Bronchus fibroblast of lung (primary cell): ENCODE data around the gene LAMA4. TPM values are rescaled to one million over a fixed set of nuclear protein-coding genes. Genes with fewer than 3 reads are reported as not detected.

Experiments used
- total RNA-seq: library from RNA; depleted of rRNA; stranded (reverse); fragments of >200 nt; gene quantifications from 2 replicates; pipeline ENCODE4 v1.2.3, GENCODE V29; 2015

Gene LAMA4, protein sequence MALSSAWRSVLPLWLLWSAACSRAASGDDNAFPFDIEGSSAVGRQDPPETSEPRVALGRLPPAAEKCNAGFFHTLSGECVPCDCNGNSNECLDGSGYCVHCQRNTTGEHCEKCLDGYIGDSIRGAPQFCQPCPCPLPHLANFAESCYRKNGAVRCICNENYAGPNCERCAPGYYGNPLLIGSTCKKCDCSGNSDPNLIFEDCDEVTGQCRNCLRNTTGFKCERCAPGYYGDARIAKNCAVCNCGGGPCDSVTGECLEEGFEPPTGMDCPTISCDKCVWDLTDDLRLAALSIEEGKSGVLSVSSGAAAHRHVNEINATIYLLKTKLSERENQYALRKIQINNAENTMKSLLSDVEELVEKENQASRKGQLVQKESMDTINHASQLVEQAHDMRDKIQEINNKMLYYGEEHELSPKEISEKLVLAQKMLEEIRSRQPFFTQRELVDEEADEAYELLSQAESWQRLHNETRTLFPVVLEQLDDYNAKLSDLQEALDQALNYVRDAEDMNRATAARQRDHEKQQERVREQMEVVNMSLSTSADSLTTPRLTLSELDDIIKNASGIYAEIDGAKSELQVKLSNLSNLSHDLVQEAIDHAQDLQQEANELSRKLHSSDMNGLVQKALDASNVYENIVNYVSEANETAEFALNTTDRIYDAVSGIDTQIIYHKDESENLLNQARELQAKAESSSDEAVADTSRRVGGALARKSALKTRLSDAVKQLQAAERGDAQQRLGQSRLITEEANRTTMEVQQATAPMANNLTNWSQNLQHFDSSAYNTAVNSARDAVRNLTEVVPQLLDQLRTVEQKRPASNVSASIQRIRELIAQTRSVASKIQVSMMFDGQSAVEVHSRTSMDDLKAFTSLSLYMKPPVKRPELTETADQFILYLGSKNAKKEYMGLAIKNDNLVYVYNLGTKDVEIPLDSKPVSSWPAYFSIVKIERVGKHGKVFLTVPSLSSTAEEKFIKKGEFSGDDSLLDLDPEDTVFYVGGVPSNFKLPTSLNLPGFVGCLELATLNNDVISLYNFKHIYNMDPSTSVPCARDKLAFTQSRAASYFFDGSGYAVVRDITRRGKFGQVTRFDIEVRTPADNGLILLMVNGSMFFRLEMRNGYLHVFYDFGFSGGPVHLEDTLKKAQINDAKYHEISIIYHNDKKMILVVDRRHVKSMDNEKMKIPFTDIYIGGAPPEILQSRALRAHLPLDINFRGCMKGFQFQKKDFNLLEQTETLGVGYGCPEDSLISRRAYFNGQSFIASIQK (N-terminal part only)
- 52.0 and 68.4 TPM in 2 replicates for total RNA-seq

DNA sequence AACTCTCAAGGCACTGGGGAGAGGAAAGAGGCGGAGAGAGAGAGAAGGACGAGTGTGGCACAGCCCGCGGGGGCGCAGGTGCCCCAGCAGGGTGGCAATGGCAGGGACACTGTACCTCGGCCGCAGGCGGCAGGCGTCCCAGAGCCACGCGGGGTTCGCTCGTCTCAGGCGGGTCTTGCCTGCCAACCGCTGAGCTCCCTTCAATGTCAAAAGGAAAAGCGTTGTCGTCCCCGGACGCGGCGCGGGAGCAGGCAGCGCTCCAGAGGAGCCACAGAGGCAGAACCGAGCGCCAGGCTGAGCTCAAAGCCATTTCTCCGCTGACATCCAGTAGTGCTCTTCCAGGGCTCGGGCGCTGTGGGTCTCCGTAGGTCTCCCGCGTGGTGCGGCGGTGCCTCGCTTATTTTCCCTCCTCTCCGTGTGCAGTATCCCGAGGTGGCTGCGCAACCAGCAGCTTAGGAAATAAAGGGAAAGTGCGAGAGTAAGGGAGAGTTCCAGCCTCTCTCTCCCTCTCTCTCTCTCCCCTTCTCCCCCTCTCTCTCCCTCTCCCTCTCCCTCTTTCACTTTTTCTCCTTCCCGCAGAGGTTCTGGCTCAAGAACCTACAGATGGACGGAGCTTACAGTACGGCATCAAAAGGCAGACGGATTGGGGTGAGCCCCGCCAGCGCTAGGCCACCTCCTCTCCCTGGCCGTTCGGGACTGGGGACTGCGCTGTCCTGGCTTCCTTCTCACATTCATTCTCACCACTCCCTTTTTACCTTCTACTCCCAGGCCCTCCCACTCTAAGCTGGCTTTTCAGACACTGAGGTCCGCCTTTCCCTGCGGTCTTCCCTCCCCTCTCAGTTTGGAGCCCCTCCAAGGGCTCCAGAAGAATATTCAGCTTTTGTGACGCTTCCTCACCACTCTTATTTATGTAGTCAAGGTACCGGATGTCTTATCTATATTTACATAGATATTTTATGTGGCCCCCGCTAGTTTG, at the start of gene LAMA4:
LAMA4 (minus strand) TSS at position 727 of the 976 bp plus-strand sequence; CDS start at position 310, 417 bp downstream.

DNA sequence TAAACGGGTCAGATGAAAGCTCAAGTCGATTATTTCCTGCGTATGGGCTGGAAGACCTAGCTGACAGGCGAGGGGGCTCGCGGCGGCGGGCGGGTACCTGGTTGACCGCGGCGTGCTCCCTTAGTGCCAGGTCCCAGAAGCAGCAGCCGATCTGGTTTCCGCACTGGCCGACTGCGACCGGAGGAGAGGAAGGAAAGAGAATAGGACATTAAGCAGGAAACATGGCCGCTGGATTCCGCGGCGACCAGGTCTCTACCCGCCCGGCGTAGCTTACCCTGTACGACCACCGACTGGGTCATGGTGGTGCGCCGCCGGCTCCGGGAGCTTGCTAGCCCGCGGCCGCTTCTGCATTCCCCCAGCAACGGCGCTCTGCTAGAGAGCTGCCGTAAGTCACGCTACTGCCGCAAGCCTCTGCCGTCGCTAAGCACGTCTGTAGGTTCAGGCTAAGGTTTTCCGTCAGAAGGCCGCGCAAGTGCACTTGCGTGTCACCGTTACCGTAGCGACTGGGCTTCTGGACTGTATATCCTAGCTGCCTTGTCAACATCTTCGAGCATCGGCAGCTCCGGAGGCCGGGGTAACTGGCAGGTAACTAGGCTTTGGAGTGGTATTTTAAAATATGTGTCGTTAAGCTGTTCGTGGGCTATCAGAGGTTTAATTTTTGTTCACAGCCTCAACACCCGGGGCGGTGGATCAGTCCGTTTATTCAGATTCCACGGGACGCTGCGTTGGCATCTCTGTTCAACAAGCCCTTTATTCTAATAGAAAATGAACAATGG, 167.0 kb downstream of the LAMA4 start, which contains the start of the genes FAM229B and TUBE1:
FAM229B (plus strand) TSS at position 456 of the 776 bp plus-strand sequence. CDS start 11,693 bp downstream, outside the sequence.
TUBE1 (minus strand) TSS at position 347 of the 776 bp plus-strand sequence; CDS start at position 299, 48 bp downstream.

Other genes starting within 250 kb of the LAMA4 start
- gene CCN6, start 200.5 kb downstream of the LAMA4 start, total RNA-seq = under 0.01 TPM in 1 of 2 replicates, not detected in the other
- gene TUBE1, start 167.1 kb downstream of the LAMA4 start, total RNA-seq = 16.8 and 18.0 TPM in 2 replicates
- gene FAM229B, start 167.0 kb downstream of the LAMA4 start, total RNA-seq = 28.1 and 33.0 TPM in 2 replicates
- gene RFPL4B, start 92.8 kb upstream of the LAMA4 start, total RNA-seq = not detected in 2 replicates